Myometrial cell (primary cell): ENCODE results near the gene DCLK3. TPM values are rescaled to one million over a fixed set of nuclear protein-coding genes. Genes with fewer than 3 reads are reported as not detected.

Experiments used
- total RNA-seq: library from RNA; depleted of rRNA; stranded (reverse); fragments of >200 nt; gene quantifications from 2 replicates; pipeline ENCODE4 v1.2.3, GENCODE V29; 2015

DCLK3 gene, protein sequence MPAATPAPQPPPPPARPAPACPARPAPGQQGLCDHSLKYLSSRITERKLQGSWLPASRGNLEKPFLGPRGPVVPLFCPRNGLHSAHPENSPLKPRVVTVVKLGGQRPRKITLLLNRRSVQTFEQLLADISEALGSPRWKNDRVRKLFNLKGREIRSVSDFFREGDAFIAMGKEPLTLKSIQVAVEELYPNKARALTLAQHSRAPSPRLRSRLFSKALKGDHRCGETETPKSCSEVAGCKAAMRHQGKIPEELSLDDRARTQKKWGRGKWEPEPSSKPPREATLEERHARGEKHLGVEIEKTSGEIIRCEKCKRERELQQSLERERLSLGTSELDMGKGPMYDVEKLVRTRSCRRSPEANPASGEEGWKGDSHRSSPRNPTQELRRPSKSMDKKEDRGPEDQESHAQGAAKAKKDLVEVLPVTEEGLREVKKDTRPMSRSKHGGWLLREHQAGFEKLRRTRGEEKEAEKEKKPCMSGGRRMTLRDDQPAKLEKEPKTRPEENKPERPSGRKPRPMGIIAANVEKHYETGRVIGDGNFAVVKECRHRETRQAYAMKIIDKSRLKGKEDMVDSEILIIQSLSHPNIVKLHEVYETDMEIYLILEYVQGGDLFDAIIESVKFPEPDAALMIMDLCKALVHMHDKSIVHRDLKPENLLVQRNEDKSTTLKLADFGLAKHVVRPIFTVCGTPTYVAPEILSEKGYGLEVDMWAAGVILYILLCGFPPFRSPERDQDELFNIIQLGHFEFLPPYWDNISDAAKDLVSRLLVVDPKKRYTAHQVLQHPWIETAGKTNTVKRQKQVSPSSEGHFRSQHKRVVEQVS
- total RNA-seq: not detected in 2 replicates

DNA sequence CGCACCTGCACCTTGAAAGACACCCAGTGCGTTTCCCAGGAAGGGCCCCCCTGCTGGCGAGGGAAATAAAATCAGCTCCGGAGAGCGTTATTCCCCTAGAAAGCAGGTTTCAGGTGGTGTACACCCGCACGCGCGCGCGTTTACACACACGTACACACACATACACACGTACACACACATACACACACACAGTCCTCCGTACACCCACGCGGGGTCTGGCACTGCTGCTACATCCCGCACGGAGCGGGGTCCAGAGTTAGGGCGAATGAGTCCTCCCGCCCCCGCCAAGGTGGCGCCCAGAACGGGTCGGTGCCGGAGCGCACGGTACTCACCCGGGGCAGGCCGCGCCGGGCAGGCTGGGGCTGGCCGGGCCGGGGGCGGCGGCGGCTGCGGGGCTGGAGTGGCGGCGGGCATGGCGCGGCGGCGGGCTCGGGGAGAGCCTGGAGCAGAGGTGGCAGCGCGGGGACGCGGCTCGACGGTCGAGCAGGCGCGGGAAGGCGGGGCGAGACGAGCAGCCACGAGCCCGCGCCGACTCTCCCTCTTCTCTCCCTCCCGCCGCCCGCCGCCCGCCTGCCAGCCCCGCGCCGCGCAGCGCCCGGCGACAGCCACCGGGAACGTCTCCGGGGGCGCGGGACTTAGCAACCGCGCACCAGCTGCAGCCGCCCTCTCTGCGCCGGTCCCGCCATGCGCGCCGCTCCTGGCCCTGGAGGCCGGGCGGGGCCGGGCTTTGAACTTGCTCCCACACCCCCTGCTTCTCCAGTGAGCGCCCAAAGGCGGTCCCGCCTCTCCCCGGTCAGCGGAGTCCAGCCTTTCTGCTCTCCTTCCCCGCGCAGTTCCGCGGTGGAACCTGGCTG, at the start of gene DCLK3:
DCLK3 (minus strand) TSS at position 704 of the 854 bp plus-strand sequence; CDS start at position 414, 290 bp downstream.

Other genes with a start within 250 kb of the DCLK3 start
- gene TRANK1, start 180.5 kb upstream of the DCLK3 start, total RNA-seq: 4.3 and 6.0 TPM in 2 replicates
- 7.6 and 18.5 TPM in 2 replicates for gene EPM2AIP1, start 228.6 kb upstream of the DCLK3 start, total RNA-seq
- 49.8 and 54.5 TPM in 2 replicates for gene MLH1, start 229.0 kb upstream of the DCLK3 start, total RNA-seq